Measurements from ENCODE around the gene PDGFC.

The PDGFC gene

DNA sequence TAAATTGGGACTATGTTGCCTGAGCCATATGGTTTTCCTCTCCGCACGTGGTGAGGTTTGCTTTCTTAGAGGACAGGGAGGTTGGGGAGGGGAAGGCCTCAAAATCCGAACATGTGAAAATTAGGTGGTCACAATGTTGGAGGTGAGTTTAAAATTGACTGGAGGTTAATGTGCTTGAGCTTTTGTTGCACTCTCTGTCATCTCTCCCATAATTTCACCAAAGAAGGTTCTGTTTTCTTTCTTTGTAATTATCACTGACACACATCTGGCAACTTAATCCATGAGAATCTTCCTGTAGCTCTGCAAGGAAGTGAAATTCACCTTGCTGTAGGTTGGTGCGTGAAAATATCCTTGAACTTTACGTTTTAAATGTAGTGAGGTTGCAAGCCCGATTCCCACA is 225.5 kb downstream of the PDGFC start:
- DNase-seq (ENCODE audit: low read depth) = no peak

GRCh38 chr4:156738766-156739165 is 232.8 kb downstream of the PDGFC start:
- no peak for DNase-seq (ENCODE audit: low read depth)

DNA sequence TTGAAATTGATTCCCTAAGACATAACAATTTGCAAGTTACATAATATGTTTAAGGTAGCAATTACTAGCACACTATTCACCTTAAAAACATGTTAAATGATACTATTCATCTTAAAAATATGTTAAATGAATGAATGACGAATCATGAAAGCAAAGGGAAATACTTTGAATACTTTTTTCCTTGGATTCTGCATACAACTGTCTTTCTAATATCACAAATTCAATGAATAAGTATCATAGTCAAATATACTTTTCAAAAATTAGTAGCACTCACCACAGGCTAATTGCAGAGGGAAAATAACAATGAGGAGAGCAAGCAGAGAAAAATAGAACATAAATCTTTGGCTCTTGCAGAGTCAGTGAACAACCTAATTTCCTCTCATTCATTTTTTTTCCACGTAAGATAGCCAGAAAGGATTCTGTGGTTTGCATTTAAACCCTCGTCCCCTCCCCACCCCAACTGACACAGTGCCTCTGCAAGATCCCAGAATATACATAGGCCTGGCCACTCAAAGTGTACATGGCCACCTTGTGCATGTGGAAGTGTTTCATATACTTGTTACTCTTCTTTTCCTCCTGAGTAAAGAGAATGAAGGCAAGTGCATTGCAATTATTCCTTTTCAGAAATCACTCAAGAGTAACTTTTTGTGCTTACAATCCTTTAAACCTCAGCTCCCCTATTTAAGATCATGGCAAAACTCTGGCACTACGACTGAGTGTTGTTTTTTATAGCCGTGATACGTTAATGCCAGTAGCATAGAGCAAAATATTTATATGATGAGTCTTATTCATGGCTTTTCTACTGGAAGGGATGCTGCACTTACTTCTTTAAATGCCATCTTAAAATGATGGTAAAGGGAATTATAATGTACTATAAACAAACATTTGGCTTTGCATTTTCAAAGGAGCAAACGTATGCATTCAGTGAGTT is 236.4 kb downstream of the PDGFC start:
- DNase-seq (ENCODE audit: low read depth) = no peak

DNA sequence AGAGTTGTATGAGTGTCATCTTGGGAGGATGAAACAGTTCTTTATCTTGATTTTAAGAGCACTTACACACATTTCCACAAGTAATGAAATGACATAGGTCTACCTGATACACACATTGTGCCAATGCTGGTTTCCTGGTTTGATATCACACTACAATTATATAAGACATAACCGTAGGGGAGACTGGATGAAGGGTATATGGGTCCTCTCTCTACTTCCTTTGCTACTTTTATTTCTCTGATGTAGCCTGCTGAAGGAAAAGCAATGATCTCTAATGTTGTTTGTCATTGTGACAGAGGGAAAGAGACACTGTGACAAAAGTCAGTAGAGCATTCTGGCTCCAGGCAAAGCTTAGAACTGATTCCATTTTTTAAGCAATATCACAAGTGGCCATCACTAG is 238.0 kb downstream of the PDGFC start:
- DNase-seq (ENCODE audit: low read depth) = no peak

GRCh38 chr4:156732634-156733033 is 239.0 kb downstream of the PDGFC start:
- DNase-seq (ENCODE audit: low read depth) = no peak

DNA sequence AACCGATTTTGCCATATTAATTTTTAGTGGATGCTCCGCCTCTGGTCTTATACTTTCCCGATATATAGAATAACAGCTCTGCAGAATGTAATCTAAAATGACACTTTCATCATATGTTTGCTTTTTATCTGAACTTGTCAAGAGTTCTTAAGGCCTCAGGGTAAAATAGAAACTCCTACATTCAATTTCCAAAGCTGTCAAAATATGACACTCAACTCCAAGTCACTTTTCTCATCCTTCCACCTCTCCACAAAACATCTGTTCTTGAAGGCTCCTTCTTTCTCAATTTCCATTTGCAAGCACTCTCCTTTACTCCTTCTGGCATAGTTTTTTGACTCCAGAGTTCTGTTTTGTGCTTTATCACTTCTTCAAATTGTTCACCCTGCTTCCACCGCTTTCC is 242.2 kb downstream of the PDGFC start:
- DNase-seq (ENCODE audit: low read depth) = no peak

GRCh38 chr4:156725257-156725656 is 246.3 kb downstream of the PDGFC start:
- no peak for DNase-seq (ENCODE audit: low read depth)

GRCh38 chr4:156723951-156724668 is 247.5 kb downstream of the PDGFC start:
- no peak for DNase-seq (ENCODE audit: low read depth)

DNA sequence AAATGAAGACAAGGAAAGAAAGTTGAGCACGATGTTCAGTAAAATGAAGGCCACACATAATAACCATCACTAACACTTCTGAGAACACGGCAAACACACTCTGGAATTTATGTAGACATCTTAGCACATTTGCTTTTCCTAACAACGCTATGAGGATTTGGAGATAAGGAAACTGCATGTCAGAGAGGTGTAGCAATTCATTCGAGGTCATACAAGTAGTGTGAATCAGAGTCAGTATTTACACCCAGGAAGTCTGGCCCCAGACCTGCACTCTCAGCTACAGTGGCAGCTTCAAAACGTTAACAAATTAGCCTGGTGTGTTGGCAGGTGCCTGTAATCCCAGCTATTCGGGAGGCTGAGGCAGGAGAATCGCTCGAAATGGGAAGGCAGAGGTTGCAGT is 253.4 kb downstream of the PDGFC start:
- no peak for DNase-seq (ENCODE audit: low read depth)

GRCh38 chr4:156711193-156711590 is 260.4 kb downstream of the PDGFC start:
- DNase-seq (ENCODE audit: low read depth) = no peak

Data from activated T-helper 1 cell treated with Interleukin-2 at 50 U/mL for 16 hours (primary cell).